ENCODE data around the gene CASKIN1. TPM values are rescaled to one million over a fixed set of nuclear protein-coding genes. Genes with fewer than 3 reads are reported as not detected.

Gene CASKIN1
- total and polyA plus RNA-seq, 2 of the 8 experiments (the other 6 are each of a cell fraction or from before 2014, with no cell fraction given) = 1.2 to 6.4 TPM

DNA sequence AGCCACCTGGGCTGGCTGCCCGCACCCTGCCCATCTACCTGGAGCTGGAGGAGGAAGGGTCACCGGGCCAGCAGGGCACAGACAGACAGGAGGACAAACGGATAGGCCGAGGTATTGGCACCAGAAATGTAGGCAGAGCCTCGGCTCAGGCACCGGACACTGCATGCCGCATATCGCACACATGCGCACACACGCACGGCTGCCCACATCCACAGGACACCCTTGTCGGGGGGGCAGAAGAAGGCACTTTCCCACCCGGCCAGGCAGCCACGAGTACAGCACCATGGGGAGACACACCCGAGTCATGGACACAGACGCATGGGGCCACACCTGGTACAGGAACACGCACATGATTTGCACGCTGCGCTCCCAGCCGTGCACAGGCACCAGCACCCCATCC is 14.5 kb downstream of the CASKIN1 start:
- WGBS, 2 experiments (ENCODE audit: extremely low coverage in 1 of 2, insufficient coverage in 1 of 2, insufficient read length in 1 of 2, insufficient replicate concordance in 2 of 2, low coverage in 1 of 2, low lambda C conversion rate in 2 of 2, missing lambda C conversion rate in 1 of 2) = 90% methylated on average over 20 of the region's 20 CpGs; no CpG with 5 or more reads in 1 of the 2 experiments
- no peaks in the 10 kb centered on the region for H3K79me2 ChIP-seq (ENCODE audit: control insufficient read depth in 1 of 2, insufficient read depth in 2 of 2, low read length in 2 of 2)
- DNase-seq (ENCODE audit: low read depth in 1 of 2, low spot score in 2 of 2) = no peak
- H4K91ac ChIP-seq (replicated peaks; ENCODE audit: insufficient read length, low read length) = no peak overlapping the region
- H3K4ac ChIP-seq (replicated peaks; ENCODE audit: insufficient read length, low read depth, low read length) = no peak overlapping the region
- no peaks in the 10 kb centered on the region; a peak in 1 of 7 replicates for H3K27me3 ChIP-seq (replicated peaks in 1 of 4; ENCODE audit: control insufficient read depth in 3 of 4, extremely low read depth in 1 of 4, insufficient read depth in 3 of 4, low read length in 3 of 4)
- CTCF ChIA-PET (ENCODE audit: partially characterized antibody) = interaction anchor here (1.0 to 1.9 kb wide), 4 partner anchors 13 to 181 kb away, joined by 3 to 4 read pairs (median 4); no protein-coding TSS in a partner anchor
- H3K9ac ChIP-seq (replicated peaks in 1 of 4; ENCODE audit: extremely low read depth in 1 of 4, low read depth in 3 of 4, low read length in 3 of 4) = no peak overlapping the region; a peak in 1 of 7 replicates
- 0 out of 2 replicates have a peak overlapping the region, but pooled peaks have one; percentile 77 for H2AK5ac ChIP-seq (ENCODE audit: low read depth, low read length)
- no peak overlapping the region for H4K8ac ChIP-seq (ENCODE audit: extremely low read depth, insufficient read depth, low read length)
- H4K5ac ChIP-seq (ENCODE audit: insufficient read length, low read depth, low read length) = no peak overlapping the region
- H2BK12ac ChIP-seq (ENCODE audit: low read depth, low read length) = no peak overlapping the region
- no peak overlapping the region for H3K56ac ChIP-seq (replicated peaks; ENCODE audit: insufficient read length, low read depth, low read length)
- H3K4me2 ChIP-seq (ENCODE audit: insufficient read depth in 1 of 2, low read depth in 2 of 2, low read length in 2 of 2) = no peak overlapping the region
- no peak overlapping the region for H3K27ac ChIP-seq (ENCODE audit: low read depth, low read length)
- peak overlapping the region; percentile 61 for H2BK15ac ChIP-seq (ENCODE audit: low read length)
- H3K9me3 ChIP-seq (ENCODE audit: insufficient read depth in 2 of 2, low read depth in 1 of 2, low read length in 1 of 2) = no peaks in the 10 kb centered on the region
- H3K36me3 ChIP-seq (ENCODE audit: control insufficient read depth in 2 of 4, insufficient read depth in 4 of 4, low read length in 3 of 4) = peaks cover 0 to 12% (median 0%) of the 10 kb centered on the region in 4 experiments; a peak in 2 of 8 replicates
- no peak overlapping the region for H3K23ac ChIP-seq (ENCODE audit: insufficient read length)
- no peak overlapping the region for H2BK120ac ChIP-seq (replicated peaks; ENCODE audit: low read depth, low read length)
- no peak for FAIRE-seq
- H2AFZ ChIP-seq (ENCODE audit: low read length) = no peak overlapping the region
- no peaks in the 10 kb centered on the region for H3K79me1 ChIP-seq (ENCODE audit: low read depth, low read length)
- peaks cover 0 to 7% (median 2%) of the 10 kb centered on the region in 4 experiments; a peak in 4 of 7 replicates for H3K4me1 ChIP-seq (replicated peaks in 1 of 4; ENCODE audit: control insufficient read depth in 3 of 4, insufficient read depth in 4 of 4, low read length in 3 of 4)
- H3K18ac ChIP-seq (ENCODE audit: extremely low read depth, low read length) = no peak overlapping the region
- POLR2A ChIA-PET (ENCODE audit: partially characterized antibody) = interaction anchor here (1.2 to 3.2 kb wide), 5 partner anchors 26 to 156 kb away, joined by 3 to 23 read pairs (median 4); partner anchors contain the start of genes NHERF2 and TRAF7
- H3K23me2 ChIP-seq (ENCODE audit: low read depth, low read length) = peaks cover 2% of the 10 kb centered on the region; the same call in 1 of the 2 replicates
- no peak overlapping the region for H3K14ac ChIP-seq (ENCODE audit: insufficient read length)
- H3K4me3 ChIP-seq (ENCODE audit: extremely low read depth in 1 of 4, insufficient read depth in 2 of 4, low read depth in 3 of 4, low read length in 4 of 4) = no peak overlapping the region
- no peak overlapping the region for H2BK20ac ChIP-seq (ENCODE audit: low read length)
- peaks cover 0 to 10% of the 10 kb centered on the region in 2 experiments for H4K20me1 ChIP-seq (replicated peaks in 1 of 2; ENCODE audit: control insufficient read depth in 1 of 2, insufficient read depth in 2 of 2, low read length in 2 of 2)
- 0 out of 2 replicates have a peak overlapping the region, but pooled peaks have one; percentile 24 for H2BK5ac ChIP-seq (ENCODE audit: low read depth, low read length)
- TF ChIP-seq KDM5A (IDR thresholded peaks at IDR 0.05; ENCODE audit: low read length) = no peak
- no peak for TF ChIP-seq RAD21 (IDR thresholded peaks at IDR 0.05 in 1 of 2, conservative IDR thresholded peaks at IDR 0.05 in 1 of 2; ENCODE audit: low read depth in 2 of 2, low read length in 2 of 2)
- no peak for TF ChIP-seq NANOG (IDR thresholded peaks at IDR 0.05; ENCODE audit: insufficient read depth, low read depth, low read length, poor library complexity, severe bottlenecking)
- TF ChIP-seq SIRT6 (IDR thresholded peaks at IDR 0.05; ENCODE audit: low read length) = no peak
- no peak for TF ChIP-seq RFX5 (IDR thresholded peaks at IDR 0.05; ENCODE audit: borderline replicate concordance, low read depth, low read length)
- TF ChIP-seq BACH1 (IDR thresholded peaks at IDR 0.05; ENCODE audit: low read length) = no peak
- no peak for TF ChIP-seq ASH2L (IDR thresholded peaks at IDR 0.05; ENCODE audit: low read length)
- TF ChIP-seq RBBP5 (IDR thresholded peaks at IDR 0.05; ENCODE audit: borderline replicate concordance, low read depth, low read length) = no peak
- TF ChIP-seq NRF1 (IDR thresholded peaks at IDR 0.05; ENCODE audit: low read depth, low read length) = no peak
- TF ChIP-seq CEBPB (IDR thresholded peaks at IDR 0.05; ENCODE audit: low read depth, low read length) = no peak
- TF ChIP-seq BRCA1 (IDR thresholded peaks at IDR 0.05; ENCODE audit: low read depth, low read length) = no peak
- TF ChIP-seq BCL11A (IDR thresholded peaks at IDR 0.05; ENCODE audit: low read depth in 2 of 2, low read length in 2 of 2) = no peak
- no peak for TF ChIP-seq GABPA (IDR thresholded peaks at IDR 0.05; ENCODE audit: borderline replicate concordance, insufficient read depth, low read length)

Data from H1 (cell line).